HEK293 (cell line): ENCODE results near the gene PHLDA1.

Source experiments
- KLF8 ChIP-seq: fragments of 450-650 bp; formaldehyde crosslinking; IDR thresholded peaks from 2 replicates; pipeline ENCODE4 v1.5.1; 2016; ENCODE audit warnings: missing biosample characterization, missing genetic modification characterization
- MYNN ChIP-seq: fragments of 450-650 bp; formaldehyde crosslinking; IDR thresholded peaks from 2 replicates; pipeline ENCODE4 v1.5.1; 2016; ENCODE audit warnings: missing biosample characterization, missing genetic modification characterization, borderline replicate concordance
- MZF1 ChIP-seq: fragments of 450-650 bp; formaldehyde crosslinking; IDR thresholded peaks from 2 replicates; pipeline ENCODE4 v1.5.1; 2017; ENCODE audit warnings: missing biosample characterization, missing genetic modification characterization, borderline replicate concordance
- TCF7L2 ChIP-seq: IDR thresholded peaks from 2 replicates; pipeline ENCODE4 v1.6.1; 2011; ENCODE audit warnings: low read depth, mild to moderate bottlenecking, inconsistent platforms, low read length, moderate library complexity, borderline replicate concordance
- ZBTB7A ChIP-seq: fragments of 450-650 bp; formaldehyde crosslinking; IDR thresholded peaks from 2 replicates; pipeline ENCODE4 v1.5.1; 2016; ENCODE audit warnings: low read depth, missing biosample characterization, missing genetic modification characterization
- ZNF10 ChIP-seq: fragments of 450-650 bp; formaldehyde crosslinking; IDR thresholded peaks from 2 replicates; pipeline ENCODE4 v1.5.1; 2017; ENCODE audit warnings: missing biosample characterization, missing genetic modification characterization
- ZNF114 ChIP-seq: fragments of 450-650 bp; formaldehyde crosslinking; IDR thresholded peaks from 2 replicates; pipeline ENCODE4 v1.5.0; 2017; ENCODE audit warnings: missing biosample characterization, missing genetic modification characterization
- ZNF121 ChIP-seq: fragments of 450-650 bp; formaldehyde crosslinking; IDR thresholded peaks from 2 replicates; pipeline ENCODE4 v1.5.1; 2016; ENCODE audit warnings: missing biosample characterization, missing genetic modification characterization
- ZNF184 ChIP-seq: fragments of 450-650 bp; IDR thresholded peaks from 2 replicates; pipeline ENCODE4 v1.5.1; 2018; ENCODE audit warnings: missing biosample characterization, mild to moderate bottlenecking, missing genetic modification characterization
- ZNF23 ChIP-seq: fragments of 450-650 bp; formaldehyde crosslinking; IDR thresholded peaks from 2 replicates; pipeline ENCODE4 v1.5.1; 2016; ENCODE audit warnings: missing biosample characterization, missing genetic modification characterization, borderline replicate concordance
- ZNF335 ChIP-seq: fragments of 450-650 bp; formaldehyde crosslinking; conservative IDR thresholded peaks from 2 replicates; pipeline ENCODE4 v1.5.1; 2016; ENCODE audit warnings: missing biosample characterization, missing genetic modification characterization
- ZNF366 ChIP-seq: fragments of 450-650 bp; formaldehyde crosslinking; conservative IDR thresholded peaks from 2 replicates; pipeline ENCODE4 v1.5.1; 2016; ENCODE audit warnings: missing biosample characterization, missing genetic modification characterization
- ZNF391 ChIP-seq: fragments of 450-650 bp; formaldehyde crosslinking; IDR thresholded peaks from 2 replicates; pipeline ENCODE4 v1.5.1; 2016; ENCODE audit warnings: low read depth, missing biosample characterization, missing genetic modification characterization, borderline replicate concordance
- ZNF549 ChIP-seq: fragments of 450-650 bp; IDR thresholded peaks from 2 replicates; pipeline ENCODE4 v1.5.1; 2018; ENCODE audit warnings: missing biosample characterization, missing genetic modification characterization, mild to moderate bottlenecking, inconsistent platforms, moderate library complexity
- ZNF624 ChIP-seq: fragments of 450-650 bp; formaldehyde crosslinking; IDR thresholded peaks from 2 replicates; pipeline ENCODE4 v1.5.1; 2017; ENCODE audit warnings: missing biosample characterization, missing genetic modification characterization
- ZNF707 ChIP-seq: fragments of 450-650 bp; formaldehyde crosslinking; IDR thresholded peaks from 2 replicates; pipeline ENCODE4 v1.5.1; 2016; ENCODE audit warnings: missing biosample characterization, missing genetic modification characterization
- ZNF768 ChIP-seq: fragments of 450-650 bp; formaldehyde crosslinking; IDR thresholded peaks from 2 replicates; pipeline ENCODE4 v1.5.1; 2018; ENCODE audit warnings: missing biosample characterization, mild to moderate bottlenecking, missing genetic modification characterization
- ZNF776 ChIP-seq: fragments of 450-650 bp; formaldehyde crosslinking; IDR thresholded peaks from 2 replicates; pipeline ENCODE4 v1.5.0; 2017; ENCODE audit warnings: missing biosample characterization, missing genetic modification characterization, borderline replicate concordance
- TF ChIP-seq, protein P1 (sequence below): fragments of 450-650 bp; formaldehyde crosslinking; IDR thresholded peaks from 2 replicates; pipeline ENCODE4 v1.5.1; 2016; ENCODE audit warnings: missing biosample characterization, missing genetic modification characterization
- TF ChIP-seq, protein P2 (sequence below): fragments of 450-650 bp; formaldehyde crosslinking; IDR thresholded peaks from 2 replicates; pipeline ENCODE4 v1.5.1; 2017; ENCODE audit warnings: missing biosample characterization, missing genetic modification characterization
- TF ChIP-seq, protein P3 (sequence below): fragments of 450-650 bp; formaldehyde crosslinking; IDR thresholded peaks from 2 replicates; pipeline ENCODE4 v1.5.1; 2016; ENCODE audit warnings: missing biosample characterization, missing genetic modification characterization, borderline replicate concordance
- TF ChIP-seq, protein P4 (sequence below): fragments of 450-650 bp; formaldehyde crosslinking; IDR thresholded peaks from 2 replicates; pipeline ENCODE4 v1.5.1; 2016; ENCODE audit warnings: missing biosample characterization, missing genetic modification characterization
- TF ChIP-seq, protein P5 (sequence below): fragments of 450-650 bp; formaldehyde crosslinking; IDR thresholded peaks from 2 replicates; pipeline ENCODE4 v1.5.1; 2016; ENCODE audit warnings: missing biosample characterization, missing genetic modification characterization
- TF ChIP-seq, protein P6 (sequence below): fragments of 450-650 bp; formaldehyde crosslinking; IDR thresholded peaks from 2 replicates; pipeline ENCODE4 v1.5.1; 2016; ENCODE audit warnings: missing biosample characterization, missing genetic modification characterization
- TF ChIP-seq, protein P7 (sequence below): fragments of 450-650 bp; formaldehyde crosslinking; IDR thresholded peaks from 2 replicates; pipeline ENCODE4 v1.5.1; 2016; ENCODE audit warnings: missing biosample characterization, missing genetic modification characterization, borderline replicate concordance

The PHLDA1 gene

DNA sequence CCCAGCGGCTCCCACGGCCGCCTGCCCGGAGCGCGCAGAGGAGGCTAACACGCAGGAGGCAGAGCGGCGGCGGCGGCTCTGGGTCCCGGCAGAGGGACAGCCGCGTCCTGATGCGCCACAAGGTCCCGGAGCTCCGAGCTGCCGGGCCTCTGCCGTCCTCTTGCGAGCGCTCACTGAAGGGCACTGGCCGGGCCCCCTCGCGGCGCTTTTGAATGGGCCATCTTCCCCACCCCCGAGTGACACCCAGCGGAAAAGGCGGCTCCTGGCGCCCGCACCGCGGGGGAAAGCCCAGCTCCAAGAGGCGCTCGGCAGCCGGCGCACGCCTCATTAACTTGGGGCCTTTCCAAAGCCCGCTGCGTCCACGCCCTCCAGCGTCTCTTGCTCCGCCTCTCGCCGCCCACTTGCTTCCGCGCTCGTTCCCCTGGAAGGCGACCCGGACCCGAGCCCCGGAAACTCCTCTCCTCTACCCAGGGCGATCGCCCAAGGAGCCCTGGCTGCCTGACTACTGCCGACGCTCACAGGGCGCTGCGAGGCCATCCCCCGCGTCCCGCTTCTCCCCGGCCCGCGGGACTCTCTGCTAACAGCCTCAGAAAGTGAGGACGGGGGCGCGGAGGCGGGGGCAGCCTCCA, at the start of gene PHLDA1 (continued):
- TF ChIP-seq, protein P1, sequence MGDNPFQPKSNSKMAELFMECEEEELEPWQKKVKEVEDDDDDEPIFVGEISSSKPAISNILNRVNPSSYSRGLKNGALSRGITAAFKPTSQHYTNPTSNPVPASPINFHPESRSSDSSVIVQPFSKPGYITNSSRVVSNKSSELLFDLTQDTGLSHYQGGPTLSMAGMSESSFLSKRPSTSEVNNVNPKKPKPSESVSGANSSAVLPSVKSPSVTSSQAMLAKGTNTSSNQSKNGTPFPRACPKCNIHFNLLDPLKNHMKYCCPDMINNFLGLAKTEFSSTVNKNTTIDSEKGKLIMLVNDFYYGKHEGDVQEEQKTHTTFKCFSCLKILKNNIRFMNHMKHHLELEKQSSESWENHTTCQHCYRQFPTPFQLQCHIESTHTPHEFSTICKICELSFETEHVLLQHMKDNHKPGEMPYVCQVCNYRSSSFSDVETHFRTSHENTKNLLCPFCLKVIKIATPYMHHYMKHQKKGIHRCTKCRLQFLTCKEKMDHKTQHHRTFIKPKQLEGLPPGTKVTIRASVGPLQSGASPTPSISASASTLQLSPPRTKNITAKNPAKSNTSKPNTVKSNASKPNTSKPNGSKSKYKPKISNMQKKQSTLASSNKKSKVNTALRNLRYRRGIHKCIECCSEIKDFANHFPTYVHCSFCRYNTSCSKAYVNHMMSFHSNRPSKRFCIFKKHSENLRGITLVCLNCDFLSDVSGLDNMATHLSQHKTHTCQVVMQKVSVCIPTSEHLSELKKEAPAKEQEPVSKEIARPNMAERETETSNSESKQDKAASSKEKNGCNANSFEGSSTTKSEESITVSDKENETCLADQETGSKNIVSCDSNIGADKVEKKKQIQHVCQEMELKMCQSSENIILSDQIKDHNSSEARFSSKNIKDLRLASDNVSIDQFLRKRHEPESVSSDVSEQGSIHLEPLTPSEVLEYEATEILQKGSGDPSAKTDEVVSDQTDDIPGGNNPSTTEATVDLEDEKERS (tag by site-specific recombination): no peak
- no peak for TF ChIP-seq MYNN (tag by site-specific recombination)
- TF ChIP-seq, protein P2, sequence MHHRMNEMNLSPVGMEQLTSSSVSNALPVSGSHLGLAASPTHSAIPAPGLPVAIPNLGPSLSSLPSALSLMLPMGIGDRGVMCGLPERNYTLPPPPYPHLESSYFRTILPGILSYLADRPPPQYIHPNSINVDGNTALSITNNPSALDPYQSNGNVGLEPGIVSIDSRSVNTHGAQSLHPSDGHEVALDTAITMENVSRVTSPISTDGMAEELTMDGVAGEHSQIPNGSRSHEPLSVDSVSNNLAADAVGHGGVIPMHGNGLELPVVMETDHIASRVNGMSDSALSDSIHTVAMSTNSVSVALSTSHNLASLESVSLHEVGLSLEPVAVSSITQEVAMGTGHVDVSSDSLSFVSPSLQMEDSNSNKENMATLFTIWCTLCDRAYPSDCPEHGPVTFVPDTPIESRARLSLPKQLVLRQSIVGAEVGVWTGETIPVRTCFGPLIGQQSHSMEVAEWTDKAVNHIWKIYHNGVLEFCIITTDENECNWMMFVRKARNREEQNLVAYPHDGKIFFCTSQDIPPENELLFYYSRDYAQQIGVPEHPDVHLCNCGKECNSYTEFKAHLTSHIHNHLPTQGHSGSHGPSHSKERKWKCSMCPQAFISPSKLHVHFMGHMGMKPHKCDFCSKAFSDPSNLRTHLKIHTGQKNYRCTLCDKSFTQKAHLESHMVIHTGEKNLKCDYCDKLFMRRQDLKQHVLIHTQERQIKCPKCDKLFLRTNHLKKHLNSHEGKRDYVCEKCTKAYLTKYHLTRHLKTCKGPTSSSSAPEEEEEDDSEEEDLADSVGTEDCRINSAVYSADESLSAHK (tag by site-specific recombination): peak; percentile 67; the same call in 1 of the 2 replicates
- TF ChIP-seq, protein P3, sequence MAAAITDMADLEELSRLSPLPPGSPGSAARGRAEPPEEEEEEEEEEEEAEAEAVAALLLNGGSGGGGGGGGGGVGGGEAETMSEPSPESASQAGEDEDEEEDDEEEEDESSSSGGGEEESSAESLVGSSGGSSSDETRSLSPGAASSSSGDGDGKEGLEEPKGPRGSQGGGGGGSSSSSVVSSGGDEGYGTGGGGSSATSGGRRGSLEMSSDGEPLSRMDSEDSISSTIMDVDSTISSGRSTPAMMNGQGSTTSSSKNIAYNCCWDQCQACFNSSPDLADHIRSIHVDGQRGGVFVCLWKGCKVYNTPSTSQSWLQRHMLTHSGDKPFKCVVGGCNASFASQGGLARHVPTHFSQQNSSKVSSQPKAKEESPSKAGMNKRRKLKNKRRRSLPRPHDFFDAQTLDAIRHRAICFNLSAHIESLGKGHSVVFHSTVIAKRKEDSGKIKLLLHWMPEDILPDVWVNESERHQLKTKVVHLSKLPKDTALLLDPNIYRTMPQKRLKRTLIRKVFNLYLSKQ (tag by site-specific recombination): no peak
- TF ChIP-seq ZNF23: no peak
- 0 out of 2 replicates have a peak, but pooled peaks have one; percentile 10 for TF ChIP-seq ZNF549 (tag by site-specific recombination)
- peak; percentile 69; the same call in 1 of the 2 replicates for TF ChIP-seq TCF7L2
- no peak for TF ChIP-seq ZNF707 (tag by site-specific recombination)
- no peak for TF ChIP-seq ZNF366 (tag by site-specific recombination)
- TF ChIP-seq ZNF776: no peak
- no peak for TF ChIP-seq ZNF624
- TF ChIP-seq ZNF391 (tag by site-specific recombination): no peak
- peak; percentile 87 for TF ChIP-seq ZNF335 (tag by site-specific recombination)
- no peak for TF ChIP-seq ZNF10
- no peak for TF ChIP-seq ZBTB7A (tag by site-specific recombination)
- no peak for TF ChIP-seq ZNF768
- TF ChIP-seq, protein P4, sequence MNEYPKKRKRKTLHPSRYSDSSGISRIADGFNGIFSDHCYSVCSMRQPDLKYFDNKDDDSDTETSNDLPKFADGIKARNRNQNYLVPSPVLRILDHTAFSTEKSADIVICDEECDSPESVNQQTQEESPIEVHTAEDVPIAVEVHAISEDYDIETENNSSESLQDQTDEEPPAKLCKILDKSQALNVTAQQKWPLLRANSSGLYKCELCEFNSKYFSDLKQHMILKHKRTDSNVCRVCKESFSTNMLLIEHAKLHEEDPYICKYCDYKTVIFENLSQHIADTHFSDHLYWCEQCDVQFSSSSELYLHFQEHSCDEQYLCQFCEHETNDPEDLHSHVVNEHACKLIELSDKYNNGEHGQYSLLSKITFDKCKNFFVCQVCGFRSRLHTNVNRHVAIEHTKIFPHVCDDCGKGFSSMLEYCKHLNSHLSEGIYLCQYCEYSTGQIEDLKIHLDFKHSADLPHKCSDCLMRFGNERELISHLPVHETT (tag by site-specific recombination): 0 out of 2 replicates have a peak, but pooled peaks have one; percentile 19
- no peak for TF ChIP-seq ZNF121 (tag by site-specific recombination)
- TF ChIP-seq, protein P5, sequence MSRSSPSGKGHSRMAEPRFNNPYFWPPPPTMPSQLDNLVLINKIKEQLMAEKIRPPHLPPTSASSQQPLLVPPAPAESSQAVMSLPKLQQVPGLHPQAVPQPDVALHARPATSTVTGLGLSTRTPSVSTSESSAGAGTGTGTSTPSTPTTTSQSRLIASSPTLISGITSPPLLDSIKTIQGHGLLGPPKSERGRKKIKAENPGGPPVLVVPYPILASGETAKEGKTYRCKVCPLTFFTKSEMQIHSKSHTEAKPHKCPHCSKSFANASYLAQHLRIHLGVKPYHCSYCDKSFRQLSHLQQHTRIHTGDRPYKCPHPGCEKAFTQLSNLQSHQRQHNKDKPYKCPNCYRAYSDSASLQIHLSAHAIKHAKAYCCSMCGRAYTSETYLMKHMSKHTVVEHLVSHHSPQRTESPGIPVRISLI (tag by site-specific recombination): no peak
- peak; percentile 89 for TF ChIP-seq KLF8 (tag by site-specific recombination)
- no peak for TF ChIP-seq ZNF184 (tag by site-specific recombination)
- TF ChIP-seq, protein P6, sequence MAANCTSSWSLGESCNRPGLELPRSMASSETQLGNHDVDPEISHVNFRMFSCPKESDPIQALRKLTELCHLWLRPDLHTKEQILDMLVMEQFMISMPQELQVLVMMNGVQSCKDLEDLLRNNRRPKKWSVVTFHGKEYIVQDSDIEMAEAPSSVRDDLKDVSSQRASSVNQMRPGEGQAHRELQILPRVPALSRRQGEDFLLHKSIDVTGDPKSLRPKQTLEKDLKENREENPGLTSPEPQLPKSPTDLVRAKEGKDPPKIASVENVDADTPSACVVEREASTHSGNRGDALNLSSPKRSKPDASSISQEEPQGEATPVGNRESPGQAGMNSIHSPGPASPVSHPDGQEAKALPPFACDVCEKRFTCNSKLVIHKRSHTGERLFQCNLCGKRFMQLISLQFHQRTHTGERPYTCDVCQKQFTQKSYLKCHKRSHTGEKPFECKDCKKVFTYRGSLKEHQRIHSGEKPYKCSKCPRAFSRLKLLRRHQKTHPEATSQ (tag by site-specific recombination): no peak
- no peak for TF ChIP-seq ZNF114 (tag by site-specific recombination)
- TF ChIP-seq MZF1: no peak
- TF ChIP-seq, protein P7, sequence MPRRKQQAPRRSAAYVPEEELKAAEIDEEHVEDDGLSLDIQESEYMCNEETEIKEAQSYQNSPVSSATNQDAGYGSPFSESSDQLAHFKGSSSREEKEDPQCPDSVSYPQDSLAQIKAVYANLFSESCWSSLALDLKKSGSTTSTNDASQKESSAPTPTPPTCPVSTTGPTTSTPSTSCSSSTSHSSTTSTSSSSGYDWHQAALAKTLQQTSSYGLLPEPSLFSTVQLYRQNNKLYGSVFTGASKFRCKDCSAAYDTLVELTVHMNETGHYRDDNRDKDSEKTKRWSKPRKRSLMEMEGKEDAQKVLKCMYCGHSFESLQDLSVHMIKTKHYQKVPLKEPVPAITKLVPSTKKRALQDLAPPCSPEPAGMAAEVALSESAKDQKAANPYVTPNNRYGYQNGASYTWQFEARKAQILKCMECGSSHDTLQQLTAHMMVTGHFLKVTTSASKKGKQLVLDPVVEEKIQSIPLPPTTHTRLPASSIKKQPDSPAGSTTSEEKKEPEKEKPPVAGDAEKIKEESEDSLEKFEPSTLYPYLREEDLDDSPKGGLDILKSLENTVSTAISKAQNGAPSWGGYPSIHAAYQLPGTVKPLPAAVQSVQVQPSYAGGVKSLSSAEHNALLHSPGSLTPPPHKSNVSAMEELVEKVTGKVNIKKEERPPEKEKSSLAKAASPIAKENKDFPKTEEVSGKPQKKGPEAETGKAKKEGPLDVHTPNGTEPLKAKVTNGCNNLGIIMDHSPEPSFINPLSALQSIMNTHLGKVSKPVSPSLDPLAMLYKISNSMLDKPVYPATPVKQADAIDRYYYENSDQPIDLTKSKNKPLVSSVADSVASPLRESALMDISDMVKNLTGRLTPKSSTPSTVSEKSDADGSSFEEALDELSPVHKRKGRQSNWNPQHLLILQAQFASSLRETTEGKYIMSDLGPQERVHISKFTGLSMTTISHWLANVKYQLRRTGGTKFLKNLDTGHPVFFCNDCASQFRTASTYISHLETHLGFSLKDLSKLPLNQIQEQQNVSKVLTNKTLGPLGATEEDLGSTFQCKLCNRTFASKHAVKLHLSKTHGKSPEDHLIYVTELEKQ (tag by site-specific recombination): no peak
